Prostate gland (tissue), 2 donors: ENCODE results near the gene ITGA11. TPM values are rescaled to one million over a fixed set of nuclear protein-coding genes. Genes with fewer than 3 reads are reported as not detected.

Experiments used
- DNase-seq: peaks from one replicate; pipeline ENCODE4 v3.0.0-alpha.2; 2019; ENCODE audit warnings: low spot score
- H3K27ac ChIP-seq, 2 donors: fragments of 200-600 bp; sonication (generic); 2 replicates each; pipeline ENCODE4 v1.5.1; 2017 to 2019
- H3K27me3 ChIP-seq: fragments of 200-600 bp; sonication (generic); replicated peaks from 2 replicates; pipeline ENCODE4 v1.5.1; 2019; ENCODE audit not compliant: insufficient read depth
- H3K36me3 ChIP-seq, 2 donors: fragments of 200-600 bp; sonication (generic); 1 replicate in 1 of 2; 2 replicates in 1 of 2; pipeline versions ENCODE4 v1.5.1 to v1.8.1; 2017 to 2019
- H3K4me1 ChIP-seq: fragments of 200-600 bp; sonication (generic); replicated peaks from 2 replicates; pipeline ENCODE4 v1.5.1; 2019
- H3K4me3 ChIP-seq, 2 donors: fragments of 200-600 bp; sonication (generic); 2 replicates each; pipeline ENCODE4 v1.5.1; 2017 to 2019
- H3K9me3 ChIP-seq: fragments of 200-600 bp; sonication (generic); 2 replicates; pipeline ENCODE4 v1.5.1; 2017
- POLR2A ChIP-seq: fragments of 450-650 bp; IDR thresholded peaks from one replicate; pipeline ENCODE4 v1.6.1; 2016; ENCODE audit warnings: antibody characterized with exemption, mild to moderate bottlenecking
- POLR2AphosphoS5 ChIP-seq: sonication (generic); formaldehyde crosslinking; IDR thresholded peaks from one replicate; pipeline ENCODE4 v1.6.1; 2017; ENCODE audit warnings: antibody characterized with exemption
- WGBS: methylation state at CpG from one replicate; pipeline ENCODE4 v1.1.5; 2018; 5-methylcytosine and 5-hydroxymethylcytosine counted together
- intact Hi-C: fragments of 100-400 bp; cut with DNase I; formaldehyde crosslinking; loops from one replicate; pipeline ENCODE4 v1.14.2; 2022
- total RNA-seq, 2 donors: library from RNA; depleted of rRNA; stranded (reverse); fragments of >200 nt; gene quantifications; one replicate each; pipeline ENCODE4 v1.1.0, GENCODE V29; 2016
- TF ChIP-seq, protein P1 (sequence below), 4 experiments: fragments of 200-600 bp in 2 of 4; fragments of 450-650 bp in 2 of 4; sonication (generic) in 2 of 4; IDR thresholded peaks; 1 replicate in 3 of 4; 2 replicates in 1 of 4; pipeline ENCODE4 v1.5.1; 2016 to 2019; ENCODE audit warnings: antibody characterized with exemption in 4 of 4, mild to moderate bottlenecking in 2 of 4, moderate library complexity in 2 of 4

Gene ITGA11
- total RNA-seq, 2 donors from 2014 or later = 2.0 to 11.0 TPM

DNA sequence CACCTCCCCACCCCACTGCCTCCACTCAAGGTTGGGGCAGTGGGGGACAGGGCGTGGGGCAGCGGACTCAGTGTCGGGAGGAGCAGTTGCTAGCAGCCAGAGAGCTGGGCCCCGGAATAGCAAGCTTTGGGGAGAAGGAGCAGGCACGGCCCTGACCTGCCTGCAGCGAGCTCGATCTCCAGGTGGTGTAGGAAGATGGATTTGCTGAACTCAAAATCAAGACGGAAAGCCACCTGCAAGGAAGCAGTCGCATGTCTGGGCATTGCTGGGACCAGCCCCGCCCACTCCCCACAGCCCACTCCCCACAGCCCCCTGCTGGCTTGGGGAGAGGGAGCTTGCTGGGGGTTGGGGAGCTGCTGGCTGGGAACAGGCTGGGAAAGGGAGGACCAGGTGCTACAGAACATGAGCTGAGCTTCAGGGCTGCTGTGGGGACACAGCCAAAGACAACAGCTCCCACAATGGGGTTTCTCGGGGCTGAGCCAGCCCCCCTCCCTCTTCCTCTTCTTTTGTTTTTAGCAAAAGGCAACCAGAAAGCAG is 116.4 kb downstream of the ITGA11 start:
- no peak for DNase-seq
- no peak for TF ChIP-seq POLR2A
- TF ChIP-seq, protein P1, sequence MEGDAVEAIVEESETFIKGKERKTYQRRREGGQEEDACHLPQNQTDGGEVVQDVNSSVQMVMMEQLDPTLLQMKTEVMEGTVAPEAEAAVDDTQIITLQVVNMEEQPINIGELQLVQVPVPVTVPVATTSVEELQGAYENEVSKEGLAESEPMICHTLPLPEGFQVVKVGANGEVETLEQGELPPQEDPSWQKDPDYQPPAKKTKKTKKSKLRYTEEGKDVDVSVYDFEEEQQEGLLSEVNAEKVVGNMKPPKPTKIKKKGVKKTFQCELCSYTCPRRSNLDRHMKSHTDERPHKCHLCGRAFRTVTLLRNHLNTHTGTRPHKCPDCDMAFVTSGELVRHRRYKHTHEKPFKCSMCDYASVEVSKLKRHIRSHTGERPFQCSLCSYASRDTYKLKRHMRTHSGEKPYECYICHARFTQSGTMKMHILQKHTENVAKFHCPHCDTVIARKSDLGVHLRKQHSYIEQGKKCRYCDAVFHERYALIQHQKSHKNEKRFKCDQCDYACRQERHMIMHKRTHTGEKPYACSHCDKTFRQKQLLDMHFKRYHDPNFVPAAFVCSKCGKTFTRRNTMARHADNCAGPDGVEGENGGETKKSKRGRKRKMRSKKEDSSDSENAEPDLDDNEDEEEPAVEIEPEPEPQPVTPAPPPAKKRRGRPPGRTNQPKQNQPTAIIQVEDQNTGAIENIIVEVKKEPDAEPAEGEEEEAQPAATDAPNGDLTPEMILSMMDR (IDR thresholded peaks at IDR 0.05) = no peak
- TF ChIP-seq POLR2AphosphoS5 = no peak
- Histone ChIP-seq H3K4me1 (no peaks in the 10 kb centered on the region), H3K27me3 (no peaks in the 10 kb centered on the region), H3K36me3 (no peaks in the 10 kb centered on the region), H3K9me3 (no peaks in the 10 kb centered on the region), H3K4me3 (no peak overlapping the region), H3K27ac (no peak overlapping the region)
- intact Hi-C loops = no loop called here
- 34% methylated on average over 11 of the region's 11 CpGs for WGBS

DNA sequence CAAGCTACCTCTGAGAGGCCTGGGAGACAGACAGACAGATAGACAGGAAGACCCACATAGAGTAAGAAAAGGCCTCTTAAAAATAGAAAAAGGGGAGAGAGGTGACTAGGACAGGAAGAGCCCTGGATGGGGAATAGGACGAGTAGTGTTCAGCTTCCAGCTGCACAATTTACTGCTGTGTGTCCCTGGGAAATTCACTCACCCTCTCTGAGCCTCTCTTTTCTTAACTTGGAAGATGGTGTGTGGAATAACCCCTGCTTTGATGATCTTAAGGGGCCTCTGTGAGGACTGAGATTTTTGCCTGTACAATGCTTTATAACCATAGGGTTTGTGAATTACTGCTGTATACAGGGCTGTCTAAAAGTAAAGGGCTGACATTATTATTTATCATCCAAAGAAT is 116.9 kb downstream of the ITGA11 start:
- intact Hi-C loops = no loop called here

DNA sequence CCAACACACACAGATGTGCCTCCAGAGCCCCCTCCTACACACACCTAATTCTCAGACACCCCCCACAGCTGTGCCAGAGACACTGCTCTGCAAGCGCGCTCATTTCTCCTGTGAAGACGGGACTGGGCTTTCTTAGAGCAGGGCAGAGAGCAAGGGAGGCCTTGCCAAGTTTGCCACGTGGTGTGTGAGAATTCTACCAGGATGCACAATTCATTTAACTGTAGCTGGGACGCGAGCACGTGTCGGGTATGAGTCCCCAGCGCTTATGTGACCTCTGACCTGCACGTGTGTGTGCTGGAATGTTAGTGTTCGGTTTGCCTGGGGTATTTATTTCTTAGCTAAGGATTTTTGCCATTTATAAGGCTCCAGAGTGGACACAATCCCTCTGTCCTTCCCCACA is 117.4 kb downstream of the ITGA11 start:
- 89% methylated on average over 11 of the region's 11 CpGs for WGBS
- Histone ChIP-seq H3K4me1 (no peaks in the 10 kb centered on the region), H3K27ac (no peak overlapping the region), H3K9me3 (no peaks in the 10 kb centered on the region), H3K36me3 (no peaks in the 10 kb centered on the region), H3K4me3 (no peak overlapping the region), H3K27me3 (no peaks in the 10 kb centered on the region)
- no peak for DNase-seq
- TF ChIP-seq, protein P1 (IDR thresholded peaks at IDR 0.05) = no peak
- TF ChIP-seq POLR2AphosphoS5 (no peak), POLR2A (no peak)
- intact Hi-C loops = no loop called here

More for the DNA sequence above, 116.9 kb downstream of the ITGA11 start:
- H3K27me3 ChIP-seq = no peaks in the 10 kb centered on the region
- H3K9me3 ChIP-seq = no peaks in the 10 kb centered on the region
- H3K27ac ChIP-seq = no peak overlapping the region
- WGBS = 93% methylated on average over 1 of the region's 1 CpG
- DNase-seq = no peak
- no peak overlapping the region for H3K4me3 ChIP-seq
- H3K36me3 ChIP-seq = no peaks in the 10 kb centered on the region
- no peaks in the 10 kb centered on the region for H3K4me1 ChIP-seq
- no peak for TF ChIP-seq POLR2A
- TF ChIP-seq, protein P1 (IDR thresholded peaks at IDR 0.05) = no peak
- no peak for TF ChIP-seq POLR2AphosphoS5

DNA sequence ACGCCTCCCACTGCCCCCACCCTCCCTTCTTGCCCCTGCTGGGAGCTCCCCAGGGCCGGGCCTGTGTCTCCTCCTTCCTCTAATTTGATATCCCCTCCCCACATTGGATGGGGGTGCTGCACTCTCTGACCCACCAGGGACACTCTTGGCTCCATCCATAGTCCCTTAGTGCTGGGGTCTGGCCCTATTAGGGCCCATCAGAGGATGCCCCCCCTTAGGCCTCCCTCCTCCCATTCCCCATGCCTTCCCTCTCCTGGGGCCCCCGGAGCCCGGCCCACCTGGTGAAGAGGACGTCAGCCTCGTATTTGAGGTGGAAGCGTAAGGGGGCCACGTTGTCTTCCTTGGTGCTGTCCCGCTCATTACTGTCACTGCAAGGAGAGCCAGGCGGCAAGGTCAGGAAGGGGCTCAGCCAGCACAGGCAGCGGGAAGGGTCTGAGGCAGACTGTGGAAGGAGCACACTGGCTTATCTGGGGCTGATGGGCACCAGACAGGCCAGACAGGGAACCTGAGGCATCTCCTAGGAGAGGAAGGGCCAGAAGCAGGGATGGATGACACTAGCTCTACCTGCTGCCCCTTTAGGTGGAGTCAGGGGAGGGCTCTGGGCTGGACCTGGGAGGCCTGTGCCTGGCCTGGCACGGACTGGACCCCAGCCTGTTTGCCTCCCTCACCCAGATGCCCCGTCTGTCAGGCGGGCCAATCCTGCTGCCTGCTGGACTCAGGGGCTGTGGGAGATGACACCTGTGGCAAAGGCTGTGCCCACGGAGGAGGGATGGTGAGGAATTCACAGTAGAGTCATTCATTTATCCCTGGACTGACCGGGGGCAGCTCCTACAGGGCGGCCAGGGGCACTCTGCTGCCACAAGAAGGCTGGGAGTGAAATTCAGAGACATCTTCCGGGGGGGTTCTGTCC is 118.2 kb downstream of the ITGA11 start:
- 91% methylated on average over 18 of the region's 18 CpGs for WGBS

More for the DNA sequence above, 118.2 kb downstream of the ITGA11 start:
- H3K36me3 ChIP-seq = no peaks in the 10 kb centered on the region
- H3K4me1 ChIP-seq = no peaks in the 10 kb centered on the region
- no peaks in the 10 kb centered on the region for H3K9me3 ChIP-seq
- no peak for DNase-seq
- intact Hi-C loops = no loop called here
- H3K27me3 ChIP-seq = no peaks in the 10 kb centered on the region
- no peak overlapping the region for H3K4me3 ChIP-seq
- TF ChIP-seq, protein P1 (IDR thresholded peaks at IDR 0.05) = no peak
- TF ChIP-seq POLR2A = no peak
- no peak for TF ChIP-seq POLR2AphosphoS5
- H3K27ac ChIP-seq = no peak overlapping the region
